HCT116 (cell line): ENCODE results near the gene CDC42BPB. TPM values are rescaled to one million over a fixed set of nuclear protein-coding genes. Genes with fewer than 3 reads are reported as not detected.

Experiments
- ATAC-seq: fragments of 200-7000 bp; cut with Tn5 transposase; 2 replicates; pipeline ENCODE4 v1.9.1; 2020; ENCODE audit warnings: mild to moderate bottlenecking, moderate library complexity
- BruUV-seq: library from RNA; stranded (reverse); fragments of 400-500 nt; replicated peaks from 2 replicates; lab custom pipeline; 2021; lab: Mats Ljungman, UMichigan
- CTCF ChIA-PET: fragments of 300-600 bp; sonication (Branson Sonifier 250); formaldehyde crosslinking; loops from one replicate; lab custom pipeline; 2021; ENCODE audit warnings: antibody characterized with exemption; lab: Charles Lee
- POLR2A ChIA-PET: fragments of 300-600, 350-600 bp; sonication (Branson Sonifier 250); formaldehyde crosslinking; loops from one replicate; lab custom pipeline; 2021; ENCODE audit warnings: antibody characterized with exemption; lab: Charles Lee
- RAD21 ChIA-PET, 2 experiments: fragments of 300-600 bp; sonication (Branson Sonifier 250); formaldehyde crosslinking; loops; one replicate each; lab custom pipeline; 2023; ENCODE audit warnings: low total read pairs in 2 of 2; ENCODE audit not compliant: uncharacterized antibody in 2 of 2, unreplicated experiment in 2 of 2, low non-redundant PET in 1 of 2; lab: Charles Lee
- DNase-seq: peaks from one replicate; pipeline ENCODE4 v3.0.0-alpha.2; 2010; ENCODE audit warnings: low read depth, low spot score
- H2AFZ ChIP-seq: fragments of 200-600 bp; shearing (Covaris generic), sonication (generic); 2 replicates; pipeline ENCODE4 v1.6.1; 2017; ENCODE audit warnings: low read depth, mixed run types, mixed read lengths, antibody characterized with exemption, low read length; ENCODE audit not compliant: poor library complexity, severe bottlenecking
- H3K27ac ChIP-seq: 2 replicates; pipeline ENCODE4 v1.5.1; 2012; ENCODE audit warnings: low read depth, low read length
- H3K27me3 ChIP-seq: fragments of 200-600 bp; sonication (generic); 2 replicates; pipeline ENCODE4 v1.6.1; 2016; ENCODE audit warnings: mixed run types, low read length, mixed read lengths; ENCODE audit not compliant: insufficient read depth
- H3K36me3 ChIP-seq, 2 experiments: fragments of 200-500 bp in 1 of 2; fragments of 200-600 bp in 1 of 2; sonication (Bioruptor generic) in 1 of 2; sonication (generic) in 1 of 2; 2 replicates each; pipeline versions ENCODE4 v1.5.1 to v1.6.1; 2014 to 2016; ENCODE audit warnings: low read length in 2 of 2, inconsistent platforms in 1 of 2, mixed read lengths in 1 of 2, mixed run types in 1 of 2; ENCODE audit not compliant: insufficient read depth in 2 of 2, control insufficient read depth in 1 of 2
- H3K4me1 ChIP-seq, 2 experiments: fragments of 200-600 bp in 1 of 2; sonication (generic) in 1 of 2; 2 replicates each; pipeline versions ENCODE4 v1.5.1 to v1.6.1; 2012 to 2017; ENCODE audit warnings: low read length in 2 of 2, inconsistent platforms in 1 of 2, mild to moderate bottlenecking in 1 of 2, mixed read lengths in 1 of 2, mixed run types in 1 of 2, moderate library complexity in 1 of 2; ENCODE audit not compliant: insufficient read depth in 2 of 2, control insufficient read depth in 1 of 2
- H3K4me2 ChIP-seq: fragments of 200-600 bp; sonication (generic); 2 replicates; pipeline ENCODE4 v1.6.1; 2017; ENCODE audit warnings: mixed run types, low read length, mixed read lengths
- H3K4me3 ChIP-seq, 2 experiments: fragments of 200-600 bp in 1 of 2; sonication (generic) in 1 of 2; replicated peaks in 1 of 2; 2 replicates each; pipeline ENCODE4 v1.5.1; 2011 to 2016; ENCODE audit warnings: low read length in 2 of 2, control low read depth in 1 of 2, low read depth in 1 of 2, mild to moderate bottlenecking in 1 of 2, mixed read lengths in 1 of 2, mixed run types in 1 of 2
- H3K79me2 ChIP-seq: fragments of 200-600 bp; sonication (generic); 2 replicates; pipeline ENCODE4 v1.6.1; 2017; ENCODE audit warnings: mild to moderate bottlenecking, mixed run types, low read length, moderate library complexity, mixed read lengths; ENCODE audit not compliant: insufficient read depth
- H3K9ac ChIP-seq: fragments of 200-600 bp; sonication (generic); 2 replicates; pipeline ENCODE4 v1.6.1; 2016; ENCODE audit warnings: low read length, mixed read lengths
- H3K9me2 ChIP-seq: fragments of 200-600 bp; sonication (generic), shearing (Covaris generic); 2 replicates; pipeline ENCODE4 v1.6.1; 2017; ENCODE audit warnings: mixed run types, mild to moderate bottlenecking, moderate library complexity; ENCODE audit not compliant: insufficient read depth
- H3K9me3 ChIP-seq, 2 experiments: fragments of 200-500 bp in 1 of 2; fragments of 200-600 bp in 1 of 2; sonication (Bioruptor generic) in 1 of 2; sonication (generic) in 1 of 2; 2 replicates each; pipeline ENCODE4 v1.6.1; 2014 to 2017; ENCODE audit warnings: low read length in 2 of 2, mixed read lengths in 2 of 2, inconsistent platforms in 1 of 2, low read depth in 1 of 2, mild to moderate bottlenecking in 1 of 2, mixed run types in 1 of 2, moderate library complexity in 1 of 2; ENCODE audit not compliant: control insufficient read depth in 1 of 2, insufficient read depth in 1 of 2
- H4K20me1 ChIP-seq: fragments of 200-600 bp; sonication (generic), shearing (Covaris generic); 2 replicates; pipeline ENCODE4 v1.6.1; 2017; ENCODE audit warnings: mixed run types, mild to moderate bottlenecking, moderate library complexity; ENCODE audit not compliant: insufficient read depth
- CBX3 ChIP-seq: IDR thresholded peaks from 2 replicates; pipeline ENCODE4 v1.6.1; 2012; ENCODE audit warnings: low read depth
- CEBPB ChIP-seq: IDR thresholded peaks from 2 replicates; pipeline ENCODE4 v1.6.1; 2012; ENCODE audit warnings: low read depth
- CTCF ChIP-seq, 3 experiments: fragments of 200-600 bp in 1 of 3; sonication (generic) in 1 of 3; IDR thresholded peaks in 2 of 3; conservative IDR thresholded peaks in 1 of 3; 2 replicates each; pipeline ENCODE4 v1.5.1; 2012 to 2017; ENCODE audit warnings: low read depth in 2 of 3, low read length in 2 of 3, antibody characterized with exemption in 1 of 3, borderline replicate concordance in 1 of 3, control low read depth in 1 of 3, mild to moderate bottlenecking in 1 of 3, mixed read lengths in 1 of 3, mixed run types in 1 of 3, moderate library complexity in 1 of 3; ENCODE audit not compliant: insufficient read depth in 1 of 3
- EGR1 ChIP-seq: IDR thresholded peaks from 2 replicates; pipeline ENCODE4 v1.6.1; 2012; ENCODE audit warnings: low read depth
- ELF1 ChIP-seq: IDR thresholded peaks from 2 replicates; pipeline ENCODE4 v1.6.1; 2012; ENCODE audit warnings: low read depth, borderline replicate concordance
- EZH2 ChIP-seq: fragments of 200-600 bp; sonication (generic); IDR thresholded peaks from 2 replicates; pipeline ENCODE4 v1.6.1; 2017; ENCODE audit warnings: antibody characterized with exemption, mixed run types
- FOSL1 ChIP-seq: IDR thresholded peaks from 2 replicates; pipeline ENCODE4 v1.6.1; 2012; ENCODE audit warnings: low read depth
- JUND ChIP-seq: IDR thresholded peaks from 2 replicates; pipeline ENCODE4 v1.6.1; 2012
- POLR2AphosphoS5 ChIP-seq: IDR thresholded peaks from 2 replicates; pipeline ENCODE4 v1.6.1; 2011; ENCODE audit warnings: mild to moderate bottlenecking, low read depth, low read length, moderate library complexity
- RAD21 ChIP-seq: IDR thresholded peaks from 2 replicates; pipeline ENCODE4 v1.6.1; 2012; ENCODE audit warnings: low read depth, mild to moderate bottlenecking
- SP1 ChIP-seq: IDR thresholded peaks from 2 replicates; pipeline ENCODE4 v1.6.1; 2012; ENCODE audit warnings: low read depth
- TCF7L2 ChIP-seq: IDR thresholded peaks from 2 replicates; pipeline ENCODE4 v1.7.0; 2011; ENCODE audit warnings: borderline replicate concordance, inconsistent platforms; ENCODE audit not compliant: insufficient read depth, insufficient read length; ENCODE audit errors: extremely low read depth
- ZFX ChIP-seq: fragments of 450-650 bp; IDR thresholded peaks from 2 replicates; pipeline ENCODE4 v1.6.1; 2017
- ZNF274 ChIP-seq: fragments of 200-500 bp; sonication (Bioruptor generic); IDR thresholded peaks from 2 replicates; pipeline ENCODE4 v1.6.1; 2014; ENCODE audit warnings: mild to moderate bottlenecking, low read depth, low read length, inconsistent platforms
- intact Hi-C: fragments of 100-400 bp; cut with micrococcal nuclease; formaldehyde crosslinking; loops from 2 replicates; pipeline ENCODE4 v1.10.0; 2022
- total RNA-seq: library from RNA; stranded (reverse); gene quantifications from one replicate; pipeline ENCODE4 v1.2.1, GENCODE V29; 2021; ENCODE audit not compliant: unreplicated experiment
- TF ChIP-seq, protein P1 (sequence below): IDR thresholded peaks from 2 replicates; pipeline ENCODE4 v1.6.1; 2011; ENCODE audit warnings: mild to moderate bottlenecking, low read length, moderate library complexity; ENCODE audit not compliant: insufficient replicate concordance; ENCODE audit errors: extremely low read depth
- TF ChIP-seq, protein P2 (sequence below): IDR thresholded peaks from 2 replicates; pipeline ENCODE4 v1.6.1; 2012
- TF ChIP-seq, protein P3 (sequence below): IDR thresholded peaks from 2 replicates; pipeline ENCODE4 v1.6.1; 2012

CDC42BPB gene
- total RNA-seq, 1 experiment from 2014 or later = 85.6 TPM

DNA sequence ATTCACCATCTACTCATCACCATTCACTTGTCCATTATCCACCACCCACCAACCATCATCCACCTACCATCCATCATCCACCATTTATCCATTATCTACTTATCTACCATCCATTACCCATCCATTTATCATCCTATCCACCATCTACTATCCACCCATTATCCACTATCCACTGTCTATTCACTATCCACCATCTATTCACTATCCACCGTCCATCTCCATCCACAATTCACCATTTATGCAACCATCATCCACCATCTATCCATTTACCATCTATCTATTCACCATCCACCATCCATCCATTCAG, 136.4 kb downstream of the CDC42BPB start:
- RAD21 ChIA-PET = no interaction called here

More for the DNA sequence above, 136.4 kb downstream of the CDC42BPB start:
- Histone ChIP-seq H3K27me3 (no peaks in the 10 kb centered on the region), H3K79me2 (no peaks in the 10 kb centered on the region), H2AFZ (no peak overlapping the region), H3K9me3 (no peaks in the 10 kb centered on the region), H3K36me3 (no peaks in the 10 kb centered on the region), H3K9ac (no peak overlapping the region), H3K4me2 (no peak overlapping the region), H3K27ac (no peak overlapping the region), H3K4me3 (no peak overlapping the region), H3K9me2 (no peaks in the 10 kb centered on the region), H4K20me1 (no peaks in the 10 kb centered on the region), H3K4me1 (no peaks in the 10 kb centered on the region)
- no peak for ATAC-seq
- intact Hi-C loops = loop anchor here (10.0 kb wide), 1 partner anchor 396 kb away; no protein-coding TSS in a partner anchor
- BruUV-seq = no TSS peak
- POLR2A ChIA-PET = no interaction called here
- CTCF ChIA-PET = no interaction called here
- DNase-seq = no peak
- TF ChIP-seq ZFX (no peak), ZNF274 (no peak), POLR2AphosphoS5 (no peak), EGR1 (no peak), CEBPB (no peak), FOSL1 (no peak), CTCF (IDR thresholded peaks at IDR 0.05 in 2 of 3, conservative IDR thresholded peaks at IDR 0.05 in 1 of 3; ENCODE audit: borderline replicate concordance in 1 of 3, insufficient read depth in 1 of 3, low read depth in 2 of 3, low read length in 2 of 3) (no peak), CBX3 (no peak), EZH2 (no peak), TCF7L2 (no peak), RAD21 (no peak), SP1 (no peak), JUND (no peak), ELF1 (no peak)
- TF ChIP-seq, protein P1, sequence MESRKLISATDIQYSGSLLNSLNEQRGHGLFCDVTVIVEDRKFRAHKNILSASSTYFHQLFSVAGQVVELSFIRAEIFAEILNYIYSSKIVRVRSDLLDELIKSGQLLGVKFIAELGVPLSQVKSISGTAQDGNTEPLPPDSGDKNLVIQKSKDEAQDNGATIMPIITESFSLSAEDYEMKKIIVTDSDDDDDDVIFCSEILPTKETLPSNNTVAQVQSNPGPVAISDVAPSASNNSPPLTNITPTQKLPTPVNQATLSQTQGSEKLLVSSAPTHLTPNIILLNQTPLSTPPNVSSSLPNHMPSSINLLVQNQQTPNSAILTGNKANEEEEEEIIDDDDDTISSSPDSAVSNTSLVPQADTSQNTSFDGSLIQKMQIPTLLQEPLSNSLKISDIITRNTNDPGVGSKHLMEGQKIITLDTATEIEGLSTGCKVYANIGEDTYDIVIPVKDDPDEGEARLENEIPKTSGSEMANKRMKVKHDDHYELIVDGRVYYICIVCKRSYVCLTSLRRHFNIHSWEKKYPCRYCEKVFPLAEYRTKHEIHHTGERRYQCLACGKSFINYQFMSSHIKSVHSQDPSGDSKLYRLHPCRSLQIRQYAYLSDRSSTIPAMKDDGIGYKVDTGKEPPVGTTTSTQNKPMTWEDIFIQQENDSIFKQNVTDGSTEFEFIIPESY = no peak
- TF ChIP-seq, protein P2, sequence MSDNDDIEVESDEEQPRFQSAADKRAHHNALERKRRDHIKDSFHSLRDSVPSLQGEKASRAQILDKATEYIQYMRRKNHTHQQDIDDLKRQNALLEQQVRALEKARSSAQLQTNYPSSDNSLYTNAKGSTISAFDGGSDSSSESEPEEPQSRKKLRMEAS = no peak
- TF ChIP-seq, protein P3, sequence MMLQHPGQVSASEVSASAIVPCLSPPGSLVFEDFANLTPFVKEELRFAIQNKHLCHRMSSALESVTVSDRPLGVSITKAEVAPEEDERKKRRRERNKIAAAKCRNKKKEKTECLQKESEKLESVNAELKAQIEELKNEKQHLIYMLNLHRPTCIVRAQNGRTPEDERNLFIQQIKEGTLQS = no peak
